Measurements from ENCODE around the gene LSAMP.

Gene LSAMP

DNA sequence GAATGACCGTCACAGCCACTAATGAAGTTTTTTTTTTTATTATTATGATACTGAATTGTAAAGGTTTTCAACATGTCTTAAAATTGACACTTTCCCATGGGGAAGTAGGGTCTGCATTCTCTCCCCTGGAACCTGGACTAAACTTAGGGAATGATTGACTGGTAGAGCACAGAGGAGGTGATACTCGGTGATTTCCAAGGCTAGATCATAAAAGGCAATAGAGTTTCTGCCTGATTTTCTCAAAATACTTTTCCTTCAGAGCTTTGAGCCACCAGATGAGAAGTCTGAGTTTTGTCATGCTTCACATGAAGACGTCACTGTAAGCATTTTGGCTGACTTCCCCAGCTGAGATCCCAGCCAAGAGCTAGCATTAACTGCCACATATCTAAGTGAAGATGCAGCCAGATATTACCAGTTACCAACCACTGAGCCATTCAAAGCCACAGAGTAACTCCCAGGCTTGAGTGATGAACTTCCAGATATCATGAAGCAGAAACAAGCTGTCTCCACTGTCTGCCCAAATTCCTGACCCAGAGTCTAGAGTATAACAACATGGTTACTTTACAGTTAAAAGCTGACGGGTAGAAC is 105.8 kb downstream of the LSAMP start:
- TF ChIP-seq, protein P1, sequence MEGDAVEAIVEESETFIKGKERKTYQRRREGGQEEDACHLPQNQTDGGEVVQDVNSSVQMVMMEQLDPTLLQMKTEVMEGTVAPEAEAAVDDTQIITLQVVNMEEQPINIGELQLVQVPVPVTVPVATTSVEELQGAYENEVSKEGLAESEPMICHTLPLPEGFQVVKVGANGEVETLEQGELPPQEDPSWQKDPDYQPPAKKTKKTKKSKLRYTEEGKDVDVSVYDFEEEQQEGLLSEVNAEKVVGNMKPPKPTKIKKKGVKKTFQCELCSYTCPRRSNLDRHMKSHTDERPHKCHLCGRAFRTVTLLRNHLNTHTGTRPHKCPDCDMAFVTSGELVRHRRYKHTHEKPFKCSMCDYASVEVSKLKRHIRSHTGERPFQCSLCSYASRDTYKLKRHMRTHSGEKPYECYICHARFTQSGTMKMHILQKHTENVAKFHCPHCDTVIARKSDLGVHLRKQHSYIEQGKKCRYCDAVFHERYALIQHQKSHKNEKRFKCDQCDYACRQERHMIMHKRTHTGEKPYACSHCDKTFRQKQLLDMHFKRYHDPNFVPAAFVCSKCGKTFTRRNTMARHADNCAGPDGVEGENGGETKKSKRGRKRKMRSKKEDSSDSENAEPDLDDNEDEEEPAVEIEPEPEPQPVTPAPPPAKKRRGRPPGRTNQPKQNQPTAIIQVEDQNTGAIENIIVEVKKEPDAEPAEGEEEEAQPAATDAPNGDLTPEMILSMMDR (IDR thresholded peaks at IDR 0.05) = no peak
- Mint-ChIP-seq H3K4me3 (no peak overlapping the region), H3K36me3 (ENCODE audit: low read depth) (no peaks in the 10 kb centered on the region), H3K27me3 (ENCODE audit: low read depth, poor library complexity) (no peaks in the 10 kb centered on the region), H3K9me3 (no peaks in the 10 kb centered on the region), H3K4me1 (peaks cover 6% of the 10 kb centered on the region), H3K27ac (no peak overlapping the region)
- no peak for DNase-seq

DNA sequence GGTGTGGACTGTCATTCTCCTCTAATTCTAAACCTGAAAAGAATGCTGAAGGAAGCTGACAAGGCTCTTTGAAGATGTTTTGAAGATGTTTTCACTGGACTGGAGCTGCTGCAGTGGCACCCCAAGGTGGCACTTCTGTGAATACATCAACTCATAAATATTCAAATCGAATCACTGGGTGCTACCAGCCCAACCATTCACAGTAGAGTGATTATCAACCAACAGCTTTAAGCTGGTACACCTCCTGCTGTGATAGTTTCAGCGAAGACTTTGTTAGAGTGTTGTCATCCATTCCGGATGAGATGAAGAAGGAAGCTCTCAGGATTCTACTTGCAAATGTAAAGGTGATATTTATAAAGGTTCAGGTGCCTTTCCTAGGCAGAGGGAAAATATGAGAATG is 106.6 kb downstream of the LSAMP start:
- Mint-ChIP-seq H3K4me3 (no peak overlapping the region), H3K9me3 (no peaks in the 10 kb centered on the region), H3K27ac (peak overlapping the region; percentile 17), H3K27me3 (ENCODE audit: low read depth, poor library complexity) (no peaks in the 10 kb centered on the region), H3K36me3 (ENCODE audit: low read depth) (no peaks in the 10 kb centered on the region), H3K4me1 (peaks cover 6% of the 10 kb centered on the region)
- DNase-seq = no peak
- TF ChIP-seq, protein P1 (IDR thresholded peaks at IDR 0.05) = no peak

DNA sequence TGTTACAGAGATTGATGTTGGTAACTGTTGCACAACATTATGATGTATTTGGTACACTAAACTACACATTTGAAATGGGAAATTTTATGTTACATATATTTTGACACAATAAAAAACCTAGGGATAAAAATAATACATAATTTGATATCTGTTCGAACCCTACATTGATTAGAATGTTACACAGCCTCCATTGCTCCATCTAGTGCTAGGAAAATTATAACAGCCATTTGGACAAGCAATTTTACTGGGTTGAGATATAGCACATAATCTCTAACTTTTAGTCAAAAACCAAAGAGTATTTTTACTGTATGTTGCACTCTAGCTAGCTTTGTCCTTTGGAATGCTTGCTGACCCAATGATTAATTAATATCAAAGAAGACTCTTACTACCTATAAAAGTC is 108.1 kb downstream of the LSAMP start:
- no peaks in the 10 kb centered on the region for H3K36me3 Mint-ChIP-seq (ENCODE audit: low read depth)
- TF ChIP-seq, protein P1 (IDR thresholded peaks at IDR 0.05) = no peak
- no peak overlapping the region for H3K27ac Mint-ChIP-seq
- H3K9me3 Mint-ChIP-seq = no peaks in the 10 kb centered on the region
- H3K4me1 Mint-ChIP-seq = no peaks in the 10 kb centered on the region
- no peak overlapping the region for H3K4me3 Mint-ChIP-seq
- no peaks in the 10 kb centered on the region for H3K27me3 Mint-ChIP-seq (ENCODE audit: low read depth, poor library complexity)
- no peak for DNase-seq

DNA sequence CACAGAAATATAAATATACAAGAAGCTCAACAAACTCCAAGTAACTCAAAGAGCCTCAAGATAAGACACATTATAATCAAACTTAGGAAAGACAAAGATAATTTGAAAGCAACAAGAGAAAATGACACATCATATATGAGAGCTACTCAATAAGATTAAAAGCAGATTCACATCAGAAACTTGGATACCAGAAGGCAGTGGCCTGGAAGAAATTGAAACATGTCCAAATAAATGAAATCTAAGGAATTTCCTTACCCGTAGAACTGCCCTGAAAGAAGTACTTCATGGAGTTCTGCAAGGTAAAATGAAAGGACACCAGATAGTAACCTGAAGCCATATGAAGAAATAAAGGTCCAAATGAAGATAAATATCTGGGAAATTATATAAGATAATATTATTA is 113.9 kb downstream of the LSAMP start:
- Mint-ChIP-seq H3K27ac (no peak overlapping the region), H3K27me3 (ENCODE audit: low read depth, poor library complexity) (no peaks in the 10 kb centered on the region), H3K9me3 (no peaks in the 10 kb centered on the region), H3K4me3 (no peak overlapping the region), H3K36me3 (ENCODE audit: low read depth) (peaks cover 5% of the 10 kb centered on the region), H3K4me1 (no peaks in the 10 kb centered on the region)
- no peak for DNase-seq
- TF ChIP-seq, protein P1 (IDR thresholded peaks at IDR 0.05) = no peak

DNA sequence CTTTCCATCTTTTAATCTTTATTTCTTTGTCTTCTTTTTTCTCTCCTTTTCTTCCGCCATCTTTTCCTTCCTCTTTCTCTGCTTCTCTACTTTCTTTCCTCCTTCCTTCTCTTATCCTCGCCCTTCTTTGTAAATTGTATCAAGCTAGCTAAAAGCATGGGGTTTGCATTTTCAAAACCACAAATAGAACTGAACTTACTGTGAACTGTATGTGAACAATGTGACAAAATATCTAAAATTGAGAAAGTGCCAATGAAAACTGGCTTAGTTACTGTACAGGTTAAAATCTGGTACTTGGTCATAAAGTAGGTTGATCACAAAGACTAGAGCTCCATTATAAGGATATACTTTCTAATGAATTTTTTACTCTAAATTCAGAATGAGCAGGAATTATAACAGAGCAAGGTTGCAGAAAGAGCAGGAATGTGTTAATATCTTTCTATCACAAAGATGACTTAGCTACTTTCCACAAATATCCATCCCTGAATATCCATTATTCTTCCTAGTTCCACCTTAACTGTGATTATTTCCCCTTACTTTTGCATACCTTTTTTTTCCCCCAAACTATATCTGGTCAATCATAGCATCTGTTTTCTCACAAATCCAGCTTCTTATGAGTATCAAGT is 122.4 kb downstream of the LSAMP start:
- peaks cover 9% of the 10 kb centered on the region for H3K4me1 Mint-ChIP-seq

More for the DNA sequence above, 122.4 kb downstream of the LSAMP start:
- no peak for DNase-seq
- H3K27me3 Mint-ChIP-seq (ENCODE audit: low read depth, poor library complexity) = no peaks in the 10 kb centered on the region
- H3K4me3 Mint-ChIP-seq = no peak overlapping the region
- no peaks in the 10 kb centered on the region for H3K36me3 Mint-ChIP-seq (ENCODE audit: low read depth)
- no peak overlapping the region for H3K27ac Mint-ChIP-seq
- no peaks in the 10 kb centered on the region for H3K9me3 Mint-ChIP-seq
- TF ChIP-seq, protein P1 (IDR thresholded peaks at IDR 0.05) = no peak
